GM19099 (cell line): Measurements from ENCODE around the gene TNFAIP3.

Experiments used
- POLR2A ChIP-seq: IDR thresholded peaks from 3 replicates; pipeline ENCODE4 v1.6.1; 2011; ENCODE audit warnings: low read depth; ENCODE audit not compliant: insufficient read length; ENCODE audit errors: extremely low read depth

TNFAIP3 gene

GRCh38 chr6:137853569-137854213 lies 13.4 kb upstream of the TNFAIP3 start:
- no peak for TF ChIP-seq POLR2A

GRCh38 chr6:137856138-137856898 lies 10.7 kb upstream of the TNFAIP3 start:
- TF ChIP-seq POLR2A, result no peak

GRCh38 chr6:137859025-137859424 lies 8.0 kb upstream of the TNFAIP3 start:
- TF ChIP-seq POLR2A, result no peak

- no peak for TF ChIP-seq POLR2A
Observed at GRCh38 chr6:137860394-137861005, 6.6 kb upstream of the TNFAIP3 start.

- no peak for TF ChIP-seq POLR2A
Observed at GRCh38 chr6:137861550-137862337, 5.3 kb upstream of the TNFAIP3 start.

- no peak for TF ChIP-seq POLR2A
Observed at GRCh38 chr6:137862419-137863090, 4.5 kb upstream of the TNFAIP3 start.

- TF ChIP-seq POLR2A, result no peak
Observed at GRCh38 chr6:137863091-137863797, 3.8 kb upstream of the TNFAIP3 start.

GRCh38 chr6:137864812-137865508 lies 2.1 kb upstream of the TNFAIP3 start:
- no peak for TF ChIP-seq POLR2A

GRCh38 chr6:137866200-137866913 lies 702 bp upstream of the TNFAIP3 start:
- TF ChIP-seq POLR2A, result no peak

- TF ChIP-seq POLR2A, result peak; percentile 48
Observed at GRCh38 chr6:137867685-137868509, 838 bp downstream of the TNFAIP3 start.

- peak; percentile 15 for TF ChIP-seq POLR2A
Observed at GRCh38 chr6:137868721-137869548, 1.9 kb downstream of the TNFAIP3 start.
